Measurements from ENCODE around the gene LGSN.
"Not testable (repeated sequence)": the region's sequence is repeated elsewhere in the genome, so short reads cannot be mapped to it uniquely, and the experiment has no call there.

Gene LGSN, protein sequence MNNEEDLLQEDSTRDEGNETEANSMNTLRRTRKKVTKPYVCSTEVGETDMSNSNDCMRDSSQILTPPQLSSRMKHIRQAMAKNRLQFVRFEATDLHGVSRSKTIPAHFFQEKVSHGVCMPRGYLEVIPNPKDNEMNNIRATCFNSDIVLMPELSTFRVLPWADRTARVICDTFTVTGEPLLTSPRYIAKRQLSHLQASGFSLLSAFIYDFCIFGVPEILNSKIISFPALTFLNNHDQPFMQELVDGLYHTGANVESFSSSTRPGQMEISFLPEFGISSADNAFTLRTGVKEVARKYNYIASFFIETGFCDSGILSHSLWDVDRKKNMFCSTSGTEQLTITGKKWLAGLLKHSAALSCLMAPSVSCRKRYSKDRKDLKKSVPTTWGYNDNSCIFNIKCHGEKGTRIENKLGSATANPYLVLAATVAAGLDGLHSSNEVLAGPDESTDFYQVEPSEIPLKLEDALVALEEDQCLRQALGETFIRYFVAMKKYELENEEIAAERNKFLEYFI
- 0 to 2.5 (median 0) reads per million in 17 experiments for total RNA-seq

DNA sequence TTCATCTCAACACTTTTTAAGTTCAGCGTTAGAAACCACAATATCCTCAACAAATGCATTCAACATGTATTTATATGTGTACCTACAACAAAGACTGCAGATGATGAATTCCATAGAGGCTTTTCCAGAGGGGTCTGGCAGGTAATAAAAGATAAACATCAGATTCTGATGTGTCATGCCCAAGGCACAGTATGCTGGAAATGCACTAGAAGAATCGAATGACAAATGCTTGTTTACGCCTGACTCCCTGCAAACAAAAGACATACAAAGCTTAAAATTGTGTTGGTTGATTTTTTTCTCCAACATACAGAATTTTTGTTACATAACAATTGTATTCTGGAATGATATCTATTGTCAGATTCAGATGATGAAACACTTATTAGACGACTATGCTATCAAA lies at the start of gene LGSN:
Gene LGSN, minus strand, starts transcription at position 45 of the 400 bp plus-strand sequence. Its CDS starts 40 bp downstream, at position 5.
- DNase-seq, result no peak

DNA sequence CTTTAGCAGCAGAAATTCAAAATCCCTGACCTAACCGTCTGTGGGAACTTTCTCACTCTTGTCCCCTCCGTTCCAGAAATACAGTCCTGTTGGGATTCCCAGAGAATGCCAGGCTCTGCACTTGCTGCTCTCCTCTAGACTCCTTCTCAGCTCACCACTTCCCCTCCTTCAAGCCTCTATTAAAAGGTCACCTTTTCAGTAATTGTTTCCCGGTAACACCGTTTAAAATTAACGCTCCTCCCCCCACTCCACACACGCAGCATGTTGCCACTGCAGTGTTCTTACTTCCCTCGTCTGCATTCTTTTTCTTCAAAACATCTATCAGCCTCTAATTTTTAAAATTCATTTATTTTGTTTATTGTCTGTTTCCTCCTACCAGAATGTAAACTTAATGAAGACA lies 48.6 kb upstream of the LGSN start:
- no peak for DNase-seq

DNA sequence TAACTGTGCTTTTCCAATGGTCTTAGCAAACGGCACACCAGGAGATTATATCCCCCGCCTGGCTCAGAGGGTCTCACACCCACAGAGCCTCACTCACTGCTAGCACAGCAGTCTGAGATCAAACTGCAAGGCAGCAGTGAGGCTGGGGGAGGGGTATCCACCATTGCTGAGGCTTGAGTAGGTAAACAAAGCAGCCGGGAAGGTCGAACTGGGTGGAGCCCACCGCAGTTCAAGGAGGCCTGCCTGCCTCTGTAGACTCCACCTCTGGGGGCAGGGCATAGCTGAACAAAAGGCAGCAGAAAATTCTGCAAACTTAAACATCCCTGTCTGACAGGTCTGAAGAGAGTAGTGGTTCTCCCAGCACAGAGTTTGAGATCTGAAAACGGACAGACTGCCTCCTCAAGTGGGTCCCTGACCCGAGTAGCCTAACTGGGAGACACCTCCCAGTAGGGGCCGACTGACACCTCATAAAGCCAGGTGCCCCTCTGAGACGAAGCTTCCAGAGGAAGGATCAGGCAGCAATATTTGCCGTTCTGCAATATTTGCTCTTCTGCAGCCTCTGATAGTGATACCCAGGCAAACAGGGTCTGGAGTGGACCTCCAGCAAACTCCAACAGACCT lies 42.8 kb upstream of the LGSN start:
- DNase-seq, result not testable (repeated sequence)

DNA sequence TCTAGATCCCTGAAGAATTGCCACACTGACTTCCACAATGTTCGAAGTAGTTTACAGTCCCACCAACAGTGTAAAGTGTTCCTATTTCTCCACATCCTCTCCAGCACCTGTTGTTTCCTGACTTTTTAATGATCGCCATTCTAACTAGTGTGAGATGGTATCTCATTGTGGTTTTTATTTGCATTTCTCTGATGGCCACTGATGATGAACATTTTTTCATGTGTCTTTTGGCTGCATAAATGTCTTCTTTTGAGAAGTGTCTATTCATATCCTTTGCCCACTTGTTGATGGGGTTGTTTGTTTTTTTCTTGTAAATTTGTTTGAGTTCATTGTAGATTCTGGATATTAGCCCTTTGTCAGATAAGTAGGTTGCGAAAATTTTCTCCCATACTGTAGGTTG lies 37.6 kb upstream of the LGSN start:
- DNase-seq, result not testable (repeated sequence)

DNA sequence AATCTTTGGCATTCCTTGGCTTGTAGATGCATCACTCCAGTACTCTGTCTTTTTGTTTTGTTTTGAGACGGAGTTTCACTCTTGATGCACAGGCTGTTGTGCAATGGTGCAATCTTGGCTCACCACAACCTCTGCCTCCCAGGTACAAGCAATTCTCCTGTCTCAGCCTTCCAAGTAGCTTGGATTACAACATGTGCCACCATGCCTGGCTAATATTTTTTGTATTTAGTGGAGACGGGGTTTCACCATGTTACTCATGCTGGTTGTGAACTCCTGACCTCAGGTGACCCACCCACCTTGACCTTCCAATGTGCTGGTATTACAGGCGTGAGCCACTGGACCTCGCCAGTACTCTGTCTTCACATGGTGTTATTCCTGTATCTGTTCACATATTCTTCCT lies 35.8 kb upstream of the LGSN start:
- no peak for DNase-seq

DNA sequence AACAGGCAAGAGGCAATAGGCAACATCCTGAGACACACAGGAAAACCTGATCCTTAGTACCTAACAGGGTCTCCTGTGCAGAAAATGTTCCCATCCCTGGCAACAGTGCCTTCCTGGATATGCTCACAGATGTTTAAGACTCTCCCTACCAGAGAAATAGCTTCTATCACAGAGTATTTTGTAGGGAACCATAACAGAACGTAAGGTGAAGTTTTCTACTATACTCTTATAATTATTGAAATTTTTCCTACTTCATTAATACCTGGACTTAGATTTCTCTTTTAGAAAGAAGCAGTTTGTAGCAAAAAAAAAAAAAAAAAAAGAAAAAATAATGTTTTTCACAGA lies 33.5 kb upstream of the LGSN start:
- DNase-seq, result no peak

DNA sequence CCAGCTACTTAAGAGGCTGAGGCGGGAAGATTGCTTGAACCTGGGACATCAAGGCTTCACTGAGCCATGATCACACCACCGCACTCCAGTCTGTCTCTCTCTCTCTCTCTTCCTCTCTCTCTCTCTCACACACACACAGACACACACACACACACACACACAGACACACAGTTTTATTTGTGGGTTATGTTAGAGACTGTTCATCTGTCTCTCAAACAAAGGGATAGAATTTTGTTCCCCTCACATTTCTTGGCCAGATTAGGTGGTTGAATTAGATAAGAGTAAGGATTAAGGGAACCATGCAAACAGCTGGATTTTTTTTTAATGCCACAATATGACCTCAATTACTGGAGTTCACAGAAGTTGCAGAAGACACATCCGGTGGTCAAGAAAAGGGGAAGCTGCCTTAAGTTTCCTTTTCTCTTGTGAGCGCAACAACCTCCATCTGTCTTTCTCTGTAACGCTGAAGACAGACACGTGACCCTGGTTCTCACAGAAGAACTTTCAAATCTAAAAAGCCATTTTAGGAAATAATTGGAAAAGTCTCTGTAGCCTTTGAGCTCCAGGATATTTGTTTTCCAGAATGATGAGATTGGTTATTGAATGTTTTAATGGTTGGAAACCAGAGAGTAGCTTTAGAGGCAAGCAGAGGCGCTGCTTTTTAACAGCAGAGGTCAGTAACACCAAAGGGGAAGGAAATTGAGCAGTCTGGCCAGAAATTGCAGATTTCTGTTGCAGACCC lies 32.9 kb upstream of the LGSN start:
- DNase-seq, result peak; percentile 85 to 96 (median 91)

DNA sequence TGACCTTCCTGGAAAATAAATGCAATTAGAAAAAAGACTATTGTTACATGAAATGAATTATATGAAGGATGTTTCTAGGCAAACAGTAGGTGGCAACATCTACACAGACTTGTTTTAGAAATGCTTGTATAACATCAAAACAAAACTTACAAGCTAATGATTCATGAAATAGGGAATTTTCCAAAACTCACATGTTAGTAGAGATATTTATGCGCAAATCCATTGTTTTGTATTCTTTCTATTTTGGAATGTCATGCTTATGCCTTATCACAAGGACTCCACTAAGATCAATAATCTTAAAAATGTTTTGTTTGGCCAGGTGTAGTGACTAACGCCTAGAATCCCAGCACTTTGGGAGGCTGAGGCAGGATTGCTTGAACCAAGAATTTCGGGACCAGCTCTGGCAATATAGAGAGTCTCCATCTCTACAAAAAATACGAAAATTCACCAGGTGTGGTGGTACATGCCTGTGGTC lies 32.3 kb upstream of the LGSN start:
- DNase-seq, result peak in 3 of 4 experiments; percentile 4 to 75 (median 74)

DNA sequence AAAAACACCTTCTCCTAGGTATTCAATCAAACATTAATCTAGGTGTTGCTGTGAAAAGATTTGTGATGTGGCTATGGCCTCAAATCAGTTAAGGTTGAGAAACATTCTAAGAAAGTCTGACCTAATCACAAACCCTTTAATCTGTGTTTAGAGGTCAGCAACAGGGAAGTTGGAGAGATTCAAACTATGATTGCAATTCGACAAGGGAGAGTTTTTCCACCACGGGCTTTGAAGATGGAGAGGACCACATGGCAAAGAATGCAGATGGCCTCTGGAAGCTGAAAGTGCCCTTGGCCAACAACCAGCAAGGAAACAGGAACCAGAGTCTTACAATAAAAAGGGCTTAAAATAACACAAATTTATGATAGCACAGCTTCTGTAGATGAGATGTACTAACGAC lies 29.6 kb upstream of the LGSN start:
- peak; percentile 46 to 67 (median 57) for DNase-seq

DNA sequence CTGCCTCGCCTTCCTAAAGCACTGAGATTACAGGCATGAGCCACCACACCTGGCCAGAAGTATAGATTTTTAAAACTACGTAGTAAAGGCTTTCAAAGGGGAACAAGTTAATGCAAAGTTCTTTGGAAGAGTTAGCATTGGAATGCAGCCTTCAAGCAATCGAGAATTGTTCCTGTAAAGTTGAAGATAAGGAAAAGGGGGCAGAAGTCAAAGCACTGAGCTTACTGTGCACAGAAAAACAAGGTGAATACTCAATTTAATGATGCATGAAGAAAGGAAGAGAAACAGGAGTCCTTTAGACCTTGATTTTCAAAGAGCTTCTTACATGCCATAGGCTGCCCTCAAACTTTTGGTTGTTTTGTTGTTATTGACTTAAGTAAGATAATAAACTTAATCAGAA lies 29.1 kb upstream of the LGSN start:
- DNase-seq, result no peak

DNA sequence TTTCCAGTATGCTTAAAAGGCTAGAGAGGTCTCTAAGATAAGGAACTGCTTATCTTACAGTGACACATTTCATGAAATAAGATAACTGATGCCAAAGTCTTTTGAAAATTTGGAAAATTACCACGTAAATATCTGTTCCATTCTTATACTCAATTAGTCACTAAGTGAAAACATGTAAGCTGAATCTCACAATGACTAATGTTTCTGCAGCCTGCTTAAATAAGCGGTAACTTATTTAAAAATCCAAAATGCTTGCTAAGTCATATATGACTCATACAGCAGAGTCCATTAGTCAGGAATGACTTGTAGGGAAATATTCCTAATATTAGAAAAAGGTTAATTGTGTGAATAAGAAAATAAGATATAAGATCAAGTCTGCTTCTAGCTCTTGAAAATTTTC lies 27.8 kb upstream of the LGSN start:
- peak in 3 of 4 experiments; percentile 5 to 58 (median 50) for DNase-seq

DNA sequence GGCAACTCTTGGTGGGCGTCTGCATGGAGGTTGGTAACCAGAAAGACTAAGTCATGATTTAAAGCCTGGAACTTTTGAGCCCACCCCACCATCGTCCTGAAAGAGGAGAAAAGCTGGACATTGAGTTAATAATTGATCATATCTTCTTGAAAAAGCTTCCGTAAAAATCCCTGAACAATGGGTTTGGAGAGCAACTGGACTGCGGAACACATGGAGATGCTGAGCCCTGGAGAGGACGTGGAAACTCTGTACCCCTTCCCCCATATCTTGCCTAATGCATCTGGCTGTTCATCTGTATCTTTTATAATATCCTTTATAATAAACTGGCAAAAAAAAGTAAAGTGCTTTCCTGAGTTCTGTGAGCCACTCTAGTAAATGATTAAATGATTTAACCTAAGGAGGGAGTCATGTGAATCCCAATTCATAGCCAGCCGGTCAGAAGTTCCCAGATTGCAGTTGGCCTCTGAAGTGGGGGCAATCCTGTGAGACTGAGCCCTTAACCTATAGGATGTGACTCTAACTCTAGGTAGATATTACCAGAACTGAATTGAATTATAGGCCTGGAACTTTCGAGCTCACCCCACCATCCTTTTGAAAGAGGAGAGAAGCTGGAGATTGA lies 26.5 kb upstream of the LGSN start:
- no peak for DNase-seq

DNA sequence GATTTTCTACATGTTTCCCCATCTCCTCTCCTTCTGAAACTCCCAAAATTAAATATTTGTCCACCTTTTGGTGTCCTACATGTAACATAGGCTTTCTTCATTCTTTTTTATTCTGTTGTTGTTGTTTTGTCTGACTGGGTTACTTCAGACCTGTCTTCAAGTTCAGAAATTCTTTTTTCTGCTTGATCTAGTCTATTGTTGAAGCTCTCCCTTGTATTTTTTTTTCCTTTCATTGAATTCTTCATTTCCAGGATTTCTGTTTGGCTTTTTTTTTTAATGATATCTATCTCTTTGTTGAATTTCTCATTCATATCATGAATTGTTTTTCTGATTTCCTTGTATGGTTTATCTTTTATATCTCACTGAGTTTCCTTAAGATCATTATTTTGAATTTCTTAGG lies 20.6 kb upstream of the LGSN start:
- DNase-seq, result no peak

DNA sequence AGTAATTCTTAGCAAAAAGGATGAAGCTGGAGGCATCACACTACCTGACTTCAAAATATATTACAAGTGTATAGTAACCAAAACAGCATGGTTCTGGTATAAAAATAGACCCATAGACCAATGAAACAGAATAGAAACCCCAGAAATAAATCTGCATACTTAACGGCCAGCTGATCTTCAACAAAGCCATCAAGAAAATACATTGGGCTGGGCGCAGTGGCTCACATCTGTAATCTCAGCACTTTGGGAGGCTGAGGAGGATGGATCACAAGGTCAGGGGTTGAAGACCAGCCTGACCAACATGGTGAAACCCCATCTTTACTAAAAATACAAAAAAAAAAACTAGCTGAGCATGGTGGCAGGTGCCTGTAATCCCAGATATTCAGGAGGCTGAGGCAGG lies 14.9 kb upstream of the LGSN start:
- DNase-seq, result not testable (repeated sequence)

DNA sequence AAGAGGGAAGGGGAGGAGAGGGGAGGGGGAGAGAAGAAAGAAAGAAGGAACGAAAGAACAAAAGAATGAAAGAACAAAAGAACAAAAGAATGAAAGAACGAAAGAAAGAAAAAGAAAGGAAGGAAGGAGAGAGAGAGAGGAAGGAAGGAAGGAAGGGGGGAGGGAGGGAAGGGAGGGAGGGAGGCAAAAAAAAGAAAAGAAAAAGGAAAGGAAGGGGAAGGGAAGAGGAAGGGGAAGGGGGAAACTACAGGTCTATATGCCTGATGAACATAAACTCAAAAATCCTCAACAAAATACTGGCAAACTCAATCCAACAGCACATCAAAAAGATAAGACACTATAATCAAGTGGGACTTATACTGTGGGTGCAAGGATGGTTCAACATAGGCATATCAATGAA lies 13.7 kb upstream of the LGSN start:
- DNase-seq, result no peak

DNA sequence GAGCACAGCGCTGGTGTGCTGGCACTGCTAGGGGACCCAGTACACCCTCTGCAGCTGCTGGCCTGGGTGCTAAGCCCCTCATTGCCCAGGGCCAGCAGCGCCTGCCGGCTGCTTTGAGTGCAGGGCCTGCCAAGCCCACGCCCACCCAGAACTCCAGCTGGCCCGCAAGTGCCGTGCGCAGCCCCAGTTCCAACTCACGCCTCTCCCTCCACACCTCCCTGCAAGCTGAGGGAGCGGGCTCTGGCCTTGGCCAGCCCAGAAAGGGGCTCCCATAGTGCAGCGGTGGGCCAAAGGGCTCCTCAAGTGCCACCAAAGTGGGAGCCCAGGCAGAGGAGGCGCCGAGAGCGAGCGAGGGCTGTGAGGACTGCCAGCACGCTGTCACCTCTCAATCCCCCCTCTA lies 6.8 kb upstream of the LGSN start:
- DNase-seq, result not testable (repeated sequence)

DNA sequence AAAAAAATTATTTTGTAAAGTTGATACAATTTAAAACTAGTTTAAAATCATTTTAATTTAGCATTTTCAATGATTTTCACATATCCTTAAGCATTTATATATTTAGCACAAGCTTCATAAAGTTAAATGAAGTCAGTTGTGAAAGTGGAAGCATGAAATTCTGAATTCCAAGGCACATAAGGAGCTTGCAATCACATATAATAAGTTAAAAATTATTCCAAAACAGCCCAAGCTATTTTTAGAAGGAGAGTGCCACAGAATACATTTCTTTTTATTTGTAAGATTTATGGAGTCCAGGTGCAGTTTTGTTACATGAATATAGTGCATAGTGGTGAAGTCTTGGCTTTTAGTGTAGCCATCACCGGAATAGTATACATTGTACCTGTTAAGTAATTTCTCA lies 3.2 kb upstream of the LGSN start:
- no peak for DNase-seq

DNA sequence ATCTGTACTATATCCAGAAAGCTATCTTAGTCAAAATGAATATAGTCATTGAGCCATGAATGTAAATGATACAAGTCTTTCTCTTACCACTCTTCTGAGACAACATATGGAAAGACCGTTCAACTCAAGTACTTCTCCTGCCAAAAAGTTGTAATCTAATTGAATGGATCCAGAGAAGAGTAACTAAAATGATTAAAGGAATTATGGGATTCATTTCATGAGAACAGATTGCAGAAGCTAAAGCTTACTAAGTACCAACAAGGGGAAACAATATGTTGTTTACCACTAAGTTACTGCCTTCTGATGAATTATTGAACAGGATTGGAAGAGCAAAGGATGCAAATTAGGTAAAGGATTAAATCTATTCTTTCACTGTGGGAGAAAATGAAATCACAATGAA lies 2.0 kb upstream of the LGSN start:
- DNase-seq, result no peak

DNA sequence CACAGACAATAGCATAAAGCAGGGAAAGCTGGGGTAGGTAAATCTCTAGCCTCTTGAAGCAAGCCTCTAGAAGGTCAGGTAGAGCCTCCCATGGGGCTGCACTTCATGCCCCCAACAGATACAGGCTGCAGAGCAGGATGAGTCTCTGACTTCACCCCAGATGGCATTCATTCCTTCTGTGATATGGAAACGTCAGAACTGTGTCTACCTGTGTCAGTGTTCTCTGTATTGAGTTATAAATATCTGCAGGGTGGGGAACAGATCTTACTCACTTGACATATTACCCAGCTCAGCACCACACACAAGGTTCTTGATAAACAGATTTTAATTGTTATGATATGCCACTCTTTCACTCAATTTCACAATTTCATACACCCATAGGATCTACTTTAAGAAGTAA lies 2.1 kb downstream of the LGSN start:
- no peak for DNase-seq

DNA sequence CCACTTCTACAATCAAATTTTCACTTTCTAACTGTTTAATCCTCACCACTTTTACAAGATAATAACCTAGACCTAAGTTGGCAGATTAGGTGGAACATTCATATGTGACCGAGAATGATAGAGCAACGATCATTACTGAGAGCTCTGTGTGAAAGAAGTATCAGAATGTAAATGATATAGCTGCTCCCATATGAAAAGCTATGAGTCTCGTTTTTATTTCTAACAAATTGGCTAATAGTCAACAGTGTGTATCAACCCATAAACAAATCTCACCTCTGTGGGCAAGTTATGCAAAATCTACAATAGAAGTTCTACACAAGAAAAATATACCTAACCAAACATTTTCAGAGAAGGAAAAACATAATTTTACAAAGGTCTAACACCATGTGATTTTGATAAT lies 3.7 kb downstream of the LGSN start:
- DNase-seq, result no peak

DNA sequence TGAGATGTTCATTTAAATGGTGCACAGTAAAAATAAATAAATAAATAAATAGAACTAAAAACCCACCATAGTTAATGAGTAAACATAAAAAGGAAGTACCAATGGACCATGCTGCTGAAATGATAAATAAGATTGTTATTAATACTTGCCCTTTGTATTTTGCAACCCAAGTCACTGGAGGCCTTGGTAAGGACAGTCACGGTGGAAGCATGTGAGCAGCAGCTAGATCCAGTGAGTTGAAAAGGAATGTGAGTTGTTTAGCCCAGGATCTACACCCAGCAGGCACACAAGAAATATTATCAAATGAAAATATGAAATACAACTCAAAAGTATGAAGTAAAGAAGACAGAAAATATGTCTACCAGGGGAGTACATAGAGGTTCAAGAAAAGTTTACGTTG lies 6.7 kb downstream of the LGSN start:
- no peak for DNase-seq

DNA sequence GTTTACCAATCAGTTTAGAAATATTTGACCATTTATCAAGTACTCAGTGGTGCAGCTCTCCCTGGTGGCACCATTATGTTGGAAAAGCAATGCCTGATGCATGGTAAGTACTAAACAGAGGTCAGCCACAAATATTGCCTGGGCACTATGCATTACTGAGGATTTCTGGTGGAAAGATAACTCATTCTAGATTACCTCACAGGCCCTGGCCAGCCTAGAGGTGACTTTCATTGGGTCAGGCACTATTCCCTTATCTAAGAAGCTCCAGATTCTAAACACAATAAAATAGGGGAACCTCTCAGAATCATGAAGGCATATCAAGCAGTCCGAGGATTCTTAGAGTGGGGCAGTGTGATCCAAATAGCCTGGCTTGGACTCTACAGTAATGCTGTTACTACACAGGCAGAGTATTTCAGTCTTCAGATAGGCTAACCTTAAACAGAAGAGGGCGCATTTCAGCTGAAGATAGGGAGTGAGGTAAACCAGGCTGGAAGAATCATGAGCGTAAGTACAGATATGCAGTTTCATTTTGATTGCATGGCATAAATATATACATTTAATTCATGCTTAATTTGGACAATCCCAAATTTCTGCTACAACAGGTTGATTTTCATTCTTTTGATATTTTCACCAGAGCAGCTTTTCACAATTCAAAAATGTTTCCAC lies 12.1 kb downstream of the LGSN start:
- peak; percentile 30 to 66 (median 43) for DNase-seq
